Effector memory CD8-positive, alpha-beta T cell (primary cell): ENCODE data around the gene PLAC1.
A peak's percentile ranks its signal among the peaks of the same experiment; 100 is the strongest.

ENCODE experiments used
- ATAC-seq: fragments of 150-1000 bp; cut with Tn5 transposase; replicated peaks from 2 replicates; pipeline ENCODE4 v1.10.0; 2021; ENCODE audit warnings: mild to moderate bottlenecking, moderate library complexity
- DNase-seq, 3 experiments: peaks; one replicate each; pipeline ENCODE4 v3.0.0; 2021
- H3K27ac Mint-ChIP-seq, 2 donors: one replicate each; pipeline ENCODE4 v1.8.0; 2022; ENCODE audit warnings: mild to moderate bottlenecking in 2 of 2, mixed read lengths in 2 of 2, moderate library complexity in 2 of 2
- H3K27me3 Mint-ChIP-seq, 2 donors: one replicate each; pipeline ENCODE4 v1.8.0; 2022; ENCODE audit warnings: mixed read lengths in 2 of 2
- H3K36me3 Mint-ChIP-seq: one replicate; pipeline ENCODE4 v1.8.0; 2022; ENCODE audit warnings: mild to moderate bottlenecking, moderate library complexity, mixed read lengths; ENCODE audit not compliant: insufficient read depth
- H3K4me1 Mint-ChIP-seq, 2 donors: one replicate each; pipeline ENCODE4 v1.8.0; 2022; ENCODE audit warnings: low read depth in 2 of 2, mixed read lengths in 2 of 2
- H3K4me3 Mint-ChIP-seq, 2 donors: one replicate each; pipeline ENCODE4 v1.8.0; 2022; ENCODE audit warnings: mild to moderate bottlenecking in 2 of 2, mixed read lengths in 2 of 2, moderate library complexity in 2 of 2
- H3K9me3 Mint-ChIP-seq, 2 donors: one replicate each; pipeline ENCODE4 v1.8.0; 2022; ENCODE audit warnings: mixed read lengths in 2 of 2

Gene PLAC1

DNA sequence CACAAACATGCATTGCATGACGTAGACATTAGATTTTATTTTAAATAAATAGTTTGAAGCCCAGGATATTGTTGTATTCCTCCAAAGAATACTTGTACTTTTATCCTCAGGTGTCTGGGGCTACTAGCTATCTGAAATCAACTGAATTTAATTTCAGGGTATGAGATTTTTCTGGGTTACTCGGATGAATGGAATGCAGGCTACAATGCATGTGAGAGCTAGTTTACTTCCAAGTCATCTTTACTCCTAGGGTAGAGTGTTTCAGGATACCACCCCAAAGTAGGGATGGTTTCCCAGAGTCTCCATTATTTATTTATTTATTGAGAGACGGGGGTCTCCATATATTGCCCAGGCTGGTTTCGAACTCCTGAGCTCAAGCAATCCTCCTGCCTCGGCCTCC, 131.9 kb downstream of the PLAC1 start:
- H3K27me3 Mint-ChIP-seq = no peaks in the 10 kb centered on the region
- H3K36me3 Mint-ChIP-seq = peaks cover 3% of the 10 kb centered on the region
- no peak overlapping the region for H3K27ac Mint-ChIP-seq
- no peaks in the 10 kb centered on the region for H3K9me3 Mint-ChIP-seq
- H3K4me1 Mint-ChIP-seq = peaks cover 0 to 4% of the 10 kb centered on the region in 2 donors
- ATAC-seq (no peak), DNase-seq (no peak)
- no peak overlapping the region for H3K4me3 Mint-ChIP-seq

DNA sequence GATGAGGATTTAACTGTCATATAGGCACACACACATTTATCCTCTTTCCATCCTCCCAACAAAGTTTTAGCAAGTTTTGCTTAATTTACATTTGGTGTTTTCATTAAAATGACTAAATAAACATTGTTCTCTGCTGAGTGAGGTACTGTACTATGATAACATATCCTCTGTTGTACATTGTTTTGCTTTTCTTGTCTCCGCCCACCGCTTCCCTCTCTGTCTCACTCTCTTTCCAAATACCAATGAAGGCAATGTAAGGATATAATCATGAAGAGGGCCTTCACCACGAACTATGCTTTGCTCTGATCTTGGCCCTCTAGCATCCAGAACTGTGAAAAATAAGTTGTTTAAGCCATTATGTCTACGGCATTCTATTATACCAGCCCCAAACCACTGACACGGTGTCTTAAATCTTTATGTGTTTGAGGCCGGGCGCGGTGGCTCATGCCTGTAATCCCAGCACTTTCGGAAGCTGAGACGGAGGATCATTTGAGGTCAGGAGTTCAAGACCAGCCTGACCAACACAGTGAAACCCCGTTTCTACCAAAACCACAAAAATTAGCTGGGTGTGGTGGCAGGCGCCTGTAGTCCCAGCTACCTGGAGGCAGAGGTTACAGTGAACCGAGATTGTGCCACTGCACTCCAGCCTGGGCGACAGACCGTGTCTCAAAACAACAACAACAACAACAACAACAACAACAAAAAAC, 133.0 kb downstream of the PLAC1 start:
- Mint-ChIP-seq H3K9me3 (no peaks in the 10 kb centered on the region), H3K4me3 (no peak overlapping the region), H3K27ac (no peak overlapping the region), H3K27me3 (no peaks in the 10 kb centered on the region), H3K36me3 (peaks cover 3% of the 10 kb centered on the region), H3K4me1 (peaks cover 0 to 4% of the 10 kb centered on the region in 2 donors)
- DNase-seq = no peak
- no peak for ATAC-seq

DNA sequence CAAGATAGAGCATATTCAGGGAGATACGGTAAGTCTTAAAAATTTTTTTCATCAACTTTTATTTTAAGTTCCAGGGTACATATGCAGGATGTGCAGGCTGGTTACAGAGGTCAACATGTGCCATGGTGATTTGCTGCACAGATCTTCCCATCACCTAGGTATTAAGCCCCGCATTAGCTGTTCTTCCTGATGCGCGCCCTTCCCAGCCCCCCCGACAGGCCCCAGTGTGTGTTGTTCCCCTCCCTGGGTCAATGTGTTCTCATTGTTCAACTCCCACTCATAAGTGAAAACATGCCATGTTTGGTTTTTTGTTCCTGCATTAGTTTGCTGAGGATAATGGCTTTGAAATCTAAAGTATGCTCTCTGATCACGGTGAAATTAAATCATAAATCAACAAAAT, 134.1 kb downstream of the PLAC1 start:
- peaks cover 3% of the 10 kb centered on the region for H3K36me3 Mint-ChIP-seq
- ATAC-seq (no peak), DNase-seq (no peak)
- H3K4me1 Mint-ChIP-seq = peaks cover 0 to 4% of the 10 kb centered on the region in 2 donors
- no peak overlapping the region for H3K4me3 Mint-ChIP-seq
- no peaks in the 10 kb centered on the region for H3K9me3 Mint-ChIP-seq
- no peaks in the 10 kb centered on the region for H3K27me3 Mint-ChIP-seq
- H3K27ac Mint-ChIP-seq = no peak overlapping the region

DNA sequence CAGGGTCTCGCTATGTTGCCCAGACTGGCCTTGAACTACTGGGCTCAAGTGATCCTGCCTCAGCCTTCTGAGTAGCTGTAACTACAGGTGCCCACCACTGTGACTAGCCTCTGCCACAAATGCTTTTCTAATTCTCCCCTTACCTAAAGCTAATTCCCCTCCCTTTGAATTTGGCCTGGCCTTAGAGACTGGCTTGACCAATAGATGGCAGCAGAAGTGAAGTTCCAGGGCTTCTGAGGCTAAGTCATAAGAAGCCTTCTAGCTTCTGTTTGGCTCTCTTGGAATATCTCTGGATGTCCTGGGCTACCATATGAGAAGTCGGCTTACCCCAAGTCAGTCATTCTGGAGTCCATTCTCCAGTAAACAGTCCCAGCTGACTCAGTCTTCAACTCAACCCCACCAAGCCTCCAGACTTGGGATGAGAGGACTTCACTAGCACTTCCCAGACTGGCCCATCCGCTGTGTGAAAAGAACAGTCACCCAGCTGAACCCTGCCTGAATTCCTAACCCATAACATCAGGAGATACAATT, 137.3 kb downstream of the PLAC1 start:
- DNase-seq (no peak), ATAC-seq (peak; percentile 24)
- no peak overlapping the region for H3K27ac Mint-ChIP-seq
- H3K9me3 Mint-ChIP-seq = no peaks in the 10 kb centered on the region
- no peaks in the 10 kb centered on the region for H3K27me3 Mint-ChIP-seq
- peaks cover 0 to 4% of the 10 kb centered on the region in 2 donors for H3K4me1 Mint-ChIP-seq
- no peak overlapping the region for H3K4me3 Mint-ChIP-seq
- no peaks in the 10 kb centered on the region for H3K36me3 Mint-ChIP-seq
